Measurements from ENCODE around the gene POMC. TPM values are rescaled to one million over a fixed set of nuclear protein-coding genes. Genes with fewer than 3 reads are reported as not detected.

POMC gene
- total RNA-seq, 2 donors from 2014 or later = 8.0 to 12.5 TPM

GRCh38 chr2:25119263-25119662, 49.1 kb downstream of the POMC start:
- H3K9me3 Mint-ChIP-seq = no peaks in the 10 kb centered on the region
- no peak overlapping the region for H3K4me3 Mint-ChIP-seq
- no peaks in the 10 kb centered on the region for H3K4me1 Mint-ChIP-seq (ENCODE audit: low read depth)
- H3K36me3 Mint-ChIP-seq (ENCODE audit: insufficient read depth in 2 of 2) = no peaks in the 10 kb centered on the region
- H3K27ac Mint-ChIP-seq = no peak overlapping the region
- peaks cover 17% of the 10 kb centered on the region for H3K27me3 Mint-ChIP-seq (ENCODE audit: low read depth)
- ATAC-seq (replicated peaks in 1 of 2) (no peak), DNase-seq (no peak)

DNA sequence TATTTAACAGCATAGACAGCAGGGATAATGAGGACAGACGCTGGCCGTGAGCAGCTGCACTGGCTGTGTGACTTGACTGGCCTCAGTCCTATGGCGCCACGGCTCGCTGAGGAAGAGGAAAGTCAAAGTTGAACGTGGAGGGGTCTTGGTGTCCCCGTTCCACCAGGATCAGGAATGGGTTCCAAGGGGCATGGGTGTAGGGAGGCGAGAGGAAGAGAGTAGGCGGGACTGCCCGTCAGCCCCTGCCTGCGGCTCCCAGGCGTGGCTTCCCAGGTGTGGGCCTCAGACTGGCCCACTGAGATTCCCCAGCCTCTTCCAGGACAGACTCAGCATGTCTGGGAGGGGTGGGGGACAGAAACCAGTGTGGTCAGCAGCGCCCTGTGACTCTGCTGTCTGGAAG, 51.4 kb downstream of the POMC start:
- H3K36me3 Mint-ChIP-seq (ENCODE audit: insufficient read depth in 2 of 2) = no peaks in the 10 kb centered on the region
- ATAC-seq (replicated peaks in 1 of 2) = no peak
- no peak for DNase-seq
- peaks cover 8% of the 10 kb centered on the region for H3K27me3 Mint-ChIP-seq (ENCODE audit: low read depth)
- no peaks in the 10 kb centered on the region for H3K9me3 Mint-ChIP-seq
- no peaks in the 10 kb centered on the region for H3K4me1 Mint-ChIP-seq (ENCODE audit: low read depth)
- H3K4me3 Mint-ChIP-seq = no peak overlapping the region
- H3K27ac Mint-ChIP-seq = no peak overlapping the region

- ATAC-seq (replicated peaks in 1 of 2) (no peak), DNase-seq (no peak)
- no peaks in the 10 kb centered on the region for H3K4me1 Mint-ChIP-seq (ENCODE audit: low read depth)
- H3K36me3 Mint-ChIP-seq (ENCODE audit: insufficient read depth in 2 of 2) = no peaks in the 10 kb centered on the region
- no peaks in the 10 kb centered on the region for H3K9me3 Mint-ChIP-seq
- H3K4me3 Mint-ChIP-seq = no peak overlapping the region
- peaks cover 8% of the 10 kb centered on the region for H3K27me3 Mint-ChIP-seq (ENCODE audit: low read depth)
- H3K27ac Mint-ChIP-seq = no peak overlapping the region
Measured at GRCh38 chr2:25115902-25116301, 52.5 kb downstream of the POMC start.

DNA sequence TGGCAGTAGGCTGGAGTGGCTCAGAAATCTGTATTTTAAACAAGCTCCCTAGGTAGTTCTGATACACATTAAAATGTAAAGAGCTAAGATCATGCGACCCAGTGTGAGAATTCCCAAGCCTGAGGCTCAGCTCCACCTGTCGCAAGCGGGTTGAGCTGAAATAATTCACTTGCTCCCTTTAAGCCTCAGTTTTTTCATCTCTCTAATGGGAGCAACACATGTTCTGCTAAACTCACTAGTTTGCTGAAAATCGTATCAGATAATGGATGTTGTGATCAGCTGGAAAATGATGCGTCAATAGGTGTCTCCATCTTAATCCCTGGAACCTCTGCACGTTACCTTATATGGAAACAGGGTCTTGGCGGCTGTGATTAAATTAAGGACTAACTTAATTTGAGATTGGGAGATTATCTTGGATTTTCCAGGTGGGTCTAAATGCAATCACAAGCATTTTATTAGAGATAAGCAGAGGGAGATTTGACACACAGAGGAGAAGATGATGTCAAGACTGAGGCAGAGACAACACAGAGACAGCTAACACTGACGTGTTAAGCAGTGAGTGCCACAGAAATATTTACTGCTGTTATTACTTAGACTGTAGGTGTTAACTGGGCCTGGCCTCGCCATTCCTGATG, 53.0 kb downstream of the POMC start:
- H3K4me3 Mint-ChIP-seq = no peak overlapping the region
- H3K36me3 Mint-ChIP-seq (ENCODE audit: insufficient read depth in 2 of 2) = no peaks in the 10 kb centered on the region
- no peaks in the 10 kb centered on the region for H3K9me3 Mint-ChIP-seq
- ATAC-seq (replicated peaks in 1 of 2) (no peak), DNase-seq (no peak)
- H3K27me3 Mint-ChIP-seq (ENCODE audit: low read depth) = peaks cover 8% of the 10 kb centered on the region
- no peak overlapping the region for H3K27ac Mint-ChIP-seq
- peaks cover 4% of the 10 kb centered on the region for H3K4me1 Mint-ChIP-seq (ENCODE audit: low read depth)

DNA sequence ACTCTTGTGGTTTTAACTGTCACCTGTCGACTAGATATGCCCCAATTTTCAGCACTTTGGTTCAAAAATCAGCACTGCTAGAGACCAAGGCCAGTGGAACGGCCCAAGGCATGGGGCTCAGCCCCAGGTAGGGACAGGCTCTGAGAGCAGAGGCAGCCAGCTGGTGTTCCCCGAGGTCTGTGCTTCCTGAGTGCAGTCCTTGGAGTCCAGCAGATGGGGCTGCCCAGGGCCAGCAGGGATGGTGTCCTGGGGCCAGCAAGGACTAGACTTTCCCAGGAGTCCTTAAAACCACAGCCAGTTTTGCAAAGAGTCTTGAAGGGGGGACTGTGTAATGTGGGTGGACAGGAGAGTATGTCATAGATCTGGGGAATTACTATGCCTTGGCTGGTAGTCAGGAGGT, 56.3 kb downstream of the POMC start:
- Mint-ChIP-seq H3K27me3 (ENCODE audit: low read depth) (peaks cover 12% of the 10 kb centered on the region), H3K4me3 (no peak overlapping the region), H3K27ac (no peak overlapping the region), H3K4me1 (ENCODE audit: low read depth) (peaks cover 16% of the 10 kb centered on the region), H3K9me3 (no peaks in the 10 kb centered on the region), H3K36me3 (ENCODE audit: insufficient read depth in 2 of 2) (no peaks in the 10 kb centered on the region)
- no peak for ATAC-seq (replicated peaks in 1 of 2)
- no peak for DNase-seq

Other genes with a start within 250 kb of the POMC start
- gene ADCY3, start 248.3 kb downstream of the POMC start, total RNA-seq = 10 to 100 TPM; 55.5 to 63.4 TPM
- 1 to 10 TPM; 7.4 to 9.8 TPM for gene DNAJC27, start 196.6 kb downstream of the POMC start, total RNA-seq
- gene EFR3B, start 126.5 kb downstream of the POMC start, total RNA-seq = under 1 TPM; 0.60 to 0.93 TPM
- 100 to 1,000 TPM in 1 of 2 donors, 10 to 100 TPM in 1; 90.2 to 108 TPM for gene DNMT3A, start 173.3 kb upstream of the POMC start, total RNA-seq